ENCODE data around the gene NID1. TPM values are rescaled to one million over a fixed set of nuclear protein-coding genes. Genes with fewer than 3 reads are reported as not detected.

The NID1 gene
- total and polyA plus RNA-seq, 8 donors: 3.6 to 28.2 (median 8.7) TPM

GRCh38 chr1:236103646-236104218, 38.8 kb upstream of the NID1 start:
- intact Hi-C loops (cut with DNase I): loop anchor here in 1 of 3 donors (10.0 kb wide), 1 partner anchor 431 kb away; no protein-coding TSS in a partner anchor

GRCh38 chr1:236103059-236103458, 38.2 kb upstream of the NID1 start:
- DNase-seq (no peak), ATAC-seq (no peak), FAIRE-seq (no peak)
- Histone ChIP-seq H3K36me3 (no peaks in the 10 kb centered on the region), H3K27ac (no peak overlapping the region), H3K9me3 (no peaks in the 10 kb centered on the region), H3K4me3 (no peak overlapping the region), H3K4me1 (no peaks in the 10 kb centered on the region), H3K27me3 (no peaks in the 10 kb centered on the region)
- 8 to 16% methylated on average over 7 of the region's 7 CpGs for WGBS, 2 donors
- no peak for TF ChIP-seq CTCF (IDR thresholded peaks at IDR 0.05)
- intact Hi-C loops (cut with DNase I): loop anchor here in 1 of 3 donors (10.0 kb wide), 1 partner anchor 432 kb away; no protein-coding TSS in a partner anchor

More at GRCh38 chr1:236103646-236104218, 38.8 kb upstream of the NID1 start:
- peak; percentile 58 to 80 (median 72) for TF ChIP-seq CTCF (IDR thresholded peaks at IDR 0.05)
- Histone ChIP-seq H3K27me3 (no peaks in the 10 kb centered on the region), H3K36me3 (no peaks in the 10 kb centered on the region), H3K9me3 (no peaks in the 10 kb centered on the region), H3K27ac (no peak overlapping the region), H3K4me1 (no peaks in the 10 kb centered on the region), H3K4me3 (no peak overlapping the region)
- FAIRE-seq: peak; percentile 85
- ATAC-seq: peak; percentile 56 to 87 (median 81)
- peak in 3 of 6 donors; percentile 13 to 61 (median 26) for DNase-seq
- 14 to 18% methylated on average over 13 of the region's 13 CpGs for WGBS, 2 donors

GRCh38 chr1:236102611-236103010, 37.7 kb upstream of the NID1 start:
- no peaks in the 10 kb centered on the region for H3K4me1 ChIP-seq
- DNase-seq (no peak), ATAC-seq (no peak), FAIRE-seq (no peak)
- H3K36me3 ChIP-seq: no peaks in the 10 kb centered on the region
- H3K27me3 ChIP-seq: no peaks in the 10 kb centered on the region
- no peak overlapping the region for H3K27ac ChIP-seq
- H3K4me3 ChIP-seq: no peak overlapping the region
- TF ChIP-seq CTCF (IDR thresholded peaks at IDR 0.05): no peak
- no peaks in the 10 kb centered on the region for H3K9me3 ChIP-seq
- intact Hi-C loops (cut with DNase I): loop anchor here in 1 of 3 donors (10.0 kb wide), 1 partner anchor 432 kb away; no protein-coding TSS in a partner anchor
- WGBS, 2 donors: 55 to 74% methylated on average over 11 of the region's 11 CpGs

- FAIRE-seq: no peak
- Histone ChIP-seq H3K9me3 (no peaks in the 10 kb centered on the region), H3K4me3 (no peak overlapping the region), H3K27ac (no peak overlapping the region), H3K36me3 (no peaks in the 10 kb centered on the region), H3K27me3 (no peaks in the 10 kb centered on the region), H3K4me1 (no peaks in the 10 kb centered on the region)
- no peak for TF ChIP-seq CTCF (IDR thresholded peaks at IDR 0.05)
- no peak for ATAC-seq
- WGBS, 2 donors: 70 to 77% methylated on average over 10 of the region's 10 CpGs
- intact Hi-C loops (cut with DNase I): loop anchor here in 1 of 3 donors (10.0 kb wide), 1 partner anchor 433 kb away; no protein-coding TSS in a partner anchor
- no peak for DNase-seq
Measured at GRCh38 chr1:236101233-236102200, 36.6 kb upstream of the NID1 start.

Measured in pancreas (tissue), 10 donors.